Measurements from ENCODE around the gene LACTB. TPM values are rescaled to one million over a fixed set of nuclear protein-coding genes. Genes with fewer than 3 reads are reported as not detected.

LACTB gene
- total and polyA plus RNA-seq, 2 donors (not counting 1 experiment from before 2014, with no cell fraction given): 29.2 to 42.8 TPM

GRCh38 chr15:63079947-63080626, 41.6 kb upstream of the LACTB start:
- no peak overlapping the region for H3K27ac ChIP-seq (ENCODE audit: insufficient read depth, low read length)
- TF ChIP-seq CTCF (conservative IDR thresholded peaks at IDR 0.05 in 1 of 2, IDR thresholded peaks at IDR 0.05 in 1 of 2; ENCODE audit: low read depth in 1 of 2, low read length in 2 of 2) (no peak), EZH2 (IDR thresholded peaks at IDR 0.05; ENCODE audit: low read length, missing control alignments) (no peak)
- no peaks in the 10 kb centered on the region for H3K36me3 ChIP-seq (ENCODE audit: control insufficient read depth, insufficient read depth, low read length)
- no peaks in the 10 kb centered on the region for H3K9me3 ChIP-seq (ENCODE audit: control insufficient read depth, insufficient read depth, low read depth, low read length)
- DNase-seq (ENCODE audit: low read depth in 2 of 2): peak in 1 of 2 donors; percentile 76
- no peak overlapping the region for H3K4me3 ChIP-seq (replicated peaks in 1 of 4; ENCODE audit: control extremely low read depth in 1 of 4, insufficient read depth in 1 of 4, low read depth in 3 of 4, low read length in 4 of 4)
- no peak overlapping the region for H3K9ac ChIP-seq (ENCODE audit: insufficient read depth, low read length)
- H2AFZ ChIP-seq (ENCODE audit: low read length): no peak overlapping the region
- H3K79me2 ChIP-seq (ENCODE audit: control insufficient read depth, insufficient read depth, low read length): no peaks in the 10 kb centered on the region
- H4K20me1 ChIP-seq (ENCODE audit: control insufficient read depth, extremely low read depth, insufficient read depth, low read length): no peaks in the 10 kb centered on the region
- H3K4me1 ChIP-seq (ENCODE audit: control insufficient read depth, extremely low read depth, insufficient read depth, low read length): peaks cover 6% of the 10 kb centered on the region
- no peaks in the 10 kb centered on the region for H3K27me3 ChIP-seq (ENCODE audit: control insufficient read depth, insufficient read depth, low read length)
- H3K4me2 ChIP-seq (ENCODE audit: extremely low read depth, insufficient read depth, low read length): no peak overlapping the region

GRCh38 chr15:63080634-63081250, 40.9 kb upstream of the LACTB start:
- Histone ChIP-seq H3K4me1 (ENCODE audit: control insufficient read depth, extremely low read depth, insufficient read depth, low read length) (peaks cover 6% of the 10 kb centered on the region), H3K27me3 (ENCODE audit: control insufficient read depth, insufficient read depth, low read length) (no peaks in the 10 kb centered on the region), H3K9ac (ENCODE audit: insufficient read depth, low read length) (no peak overlapping the region), H3K9me3 (ENCODE audit: control insufficient read depth, insufficient read depth, low read depth, low read length) (no peaks in the 10 kb centered on the region), H3K4me2 (ENCODE audit: extremely low read depth, insufficient read depth, low read length) (no peak overlapping the region), H3K27ac (ENCODE audit: insufficient read depth, low read length) (no peak overlapping the region), H3K4me3 (replicated peaks in 1 of 4; ENCODE audit: control extremely low read depth in 1 of 4, insufficient read depth in 1 of 4, low read depth in 3 of 4, low read length in 4 of 4) (no peak overlapping the region), H2AFZ (ENCODE audit: low read length) (no peak overlapping the region), H3K36me3 (ENCODE audit: control insufficient read depth, insufficient read depth, low read length) (no peaks in the 10 kb centered on the region), H4K20me1 (ENCODE audit: control insufficient read depth, extremely low read depth, insufficient read depth, low read length) (no peaks in the 10 kb centered on the region), H3K79me2 (ENCODE audit: control insufficient read depth, insufficient read depth, low read length) (no peaks in the 10 kb centered on the region)
- TF ChIP-seq CTCF (conservative IDR thresholded peaks at IDR 0.05 in 1 of 2, IDR thresholded peaks at IDR 0.05 in 1 of 2; ENCODE audit: low read depth in 1 of 2, low read length in 2 of 2): no peak
- no peak for DNase-seq (ENCODE audit: low read depth in 2 of 2)

GRCh38 chr15:63082366-63082765, 39.3 kb upstream of the LACTB start:
- H3K4me1 ChIP-seq (ENCODE audit: control insufficient read depth, extremely low read depth, insufficient read depth, low read length): peaks cover 8% of the 10 kb centered on the region
- no peak for TF ChIP-seq CTCF (conservative IDR thresholded peaks at IDR 0.05 in 1 of 2, IDR thresholded peaks at IDR 0.05 in 1 of 2; ENCODE audit: low read depth in 1 of 2, low read length in 2 of 2)
- no peak for TF ChIP-seq EZH2 (IDR thresholded peaks at IDR 0.05; ENCODE audit: low read length, missing control alignments)
- no peaks in the 10 kb centered on the region for H3K9me3 ChIP-seq (ENCODE audit: control insufficient read depth, insufficient read depth, low read depth, low read length)
- no peak overlapping the region for H3K4me3 ChIP-seq (replicated peaks in 1 of 4; ENCODE audit: control extremely low read depth in 1 of 4, insufficient read depth in 1 of 4, low read depth in 3 of 4, low read length in 4 of 4)
- no peak for DNase-seq (ENCODE audit: low read depth in 2 of 2)
- H3K27me3 ChIP-seq (ENCODE audit: control insufficient read depth, insufficient read depth, low read length): no peaks in the 10 kb centered on the region
- H4K20me1 ChIP-seq (ENCODE audit: control insufficient read depth, extremely low read depth, insufficient read depth, low read length): no peaks in the 10 kb centered on the region
- H3K4me2 ChIP-seq (ENCODE audit: extremely low read depth, insufficient read depth, low read length): no peak overlapping the region
- H3K79me2 ChIP-seq (ENCODE audit: control insufficient read depth, insufficient read depth, low read length): no peaks in the 10 kb centered on the region
- H3K27ac ChIP-seq (ENCODE audit: insufficient read depth, low read length): no peak overlapping the region
- H3K36me3 ChIP-seq (ENCODE audit: control insufficient read depth, insufficient read depth, low read length): no peaks in the 10 kb centered on the region
- H2AFZ ChIP-seq (ENCODE audit: low read length): no peak overlapping the region
- no peak overlapping the region for H3K9ac ChIP-seq (ENCODE audit: insufficient read depth, low read length)

Measured in fibroblast of lung (primary cell).